Astrocyte of the cerebellum (primary cell): ENCODE measurements around the gene MDC1.

Source experiments
- DNase-seq: peaks from one replicate; pipeline ENCODE4 v3.0.0-alpha.2; 2011; ENCODE audit warnings: low read depth
- H3K4me3 ChIP-seq: 2 replicates; pipeline ENCODE4 v1.5.1; 2011; ENCODE audit warnings: mild to moderate bottlenecking, low read depth, low read length, moderate library complexity
- CTCF ChIP-seq: IDR thresholded peaks from 2 replicates; pipeline ENCODE4 v1.5.1; 2012; ENCODE audit warnings: low read length, low read depth, moderate library complexity, mild to moderate bottlenecking; ENCODE audit errors: missing control alignments
- in situ Hi-C: cut with HindIII; loops from 2 replicates; pipeline ENCODE4 v1.10.0; 2017; ENCODE audit warnings: low sequenced_read_pairs

The MDC1 gene

DNA sequence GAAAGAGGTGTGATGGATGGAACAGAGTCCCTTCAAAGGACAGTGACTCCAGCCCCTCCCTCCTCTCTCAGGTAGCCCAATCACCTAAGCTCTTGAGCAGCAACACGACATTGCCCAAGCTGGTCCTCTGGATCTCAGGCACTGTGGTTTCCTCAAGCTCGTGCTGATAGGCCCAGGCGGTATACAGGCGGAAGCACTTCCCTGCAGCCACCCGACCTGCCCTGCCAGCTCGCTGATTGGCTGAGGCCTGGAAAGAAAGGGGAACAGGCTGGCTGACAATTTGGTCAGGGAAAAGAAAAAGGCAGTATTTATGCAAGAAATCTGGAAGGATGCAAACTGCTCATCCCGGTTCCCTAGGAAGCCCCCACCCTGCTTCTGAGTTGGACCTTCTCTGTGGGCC lies 60.6 kb downstream of the MDC1 start:
- no peak for TF ChIP-seq CTCF
- in situ Hi-C loops: no loop called here
- no peak for DNase-seq
- H3K4me3 ChIP-seq: no peak overlapping the region

GRCh38 chr6:30655743-30656094 lies 61.4 kb downstream of the MDC1 start:
- TF ChIP-seq CTCF: no peak
- in situ Hi-C loops: no loop called here
- no peak for DNase-seq
- H3K4me3 ChIP-seq: no peak overlapping the region

DNA sequence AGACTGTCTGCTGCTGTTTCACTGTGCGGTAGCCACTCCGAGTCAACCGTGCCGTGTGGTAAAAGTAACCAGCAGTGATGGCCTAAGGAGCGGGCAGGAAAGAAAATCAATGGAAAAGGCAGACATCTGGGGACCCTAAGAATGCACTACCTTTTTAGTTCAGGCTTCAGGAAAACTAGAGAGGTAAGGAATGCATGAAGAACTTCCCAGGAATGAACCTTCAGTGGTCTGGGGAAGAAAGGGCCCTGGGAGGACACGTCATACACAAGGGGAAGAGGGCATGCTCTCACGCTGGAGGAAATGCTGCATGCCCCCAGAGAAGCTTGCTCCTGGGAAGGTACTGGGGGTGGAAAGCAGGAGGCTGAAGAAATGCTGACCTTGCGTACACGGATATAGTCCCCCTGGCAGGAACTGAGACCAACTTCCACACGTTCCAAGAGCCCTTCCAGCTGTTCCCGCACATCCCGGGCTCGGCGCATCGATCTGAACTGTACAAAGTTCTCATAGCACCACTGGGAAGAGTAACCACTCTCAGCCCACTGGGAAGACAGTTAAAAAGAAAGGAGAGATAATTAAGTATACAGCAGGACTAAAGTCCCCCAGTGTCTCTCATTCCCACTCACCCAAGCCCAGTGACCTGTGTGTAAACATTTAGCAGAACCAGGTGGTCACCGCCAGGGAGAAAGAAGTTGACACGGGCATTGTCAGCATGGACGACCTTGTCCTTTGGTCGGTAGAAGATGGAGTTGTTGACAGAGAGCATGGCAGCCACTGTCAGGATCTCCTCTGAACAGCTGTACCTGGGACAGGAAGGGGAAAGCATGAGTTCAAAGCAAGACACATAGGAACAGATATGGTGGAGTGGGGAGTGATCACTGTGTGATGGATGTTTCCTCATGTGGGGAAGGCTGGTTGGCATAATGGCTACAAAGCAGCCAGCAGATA lies 62.0 kb downstream of the MDC1 start:
- in situ Hi-C loops: no loop called here
- no peak for TF ChIP-seq CTCF
- no peak for DNase-seq
- H3K4me3 ChIP-seq: no peak overlapping the region

GRCh38 chr6:30651143-30651542 lies 65.9 kb downstream of the MDC1 start:
- in situ Hi-C loops: no loop called here
- no peak for TF ChIP-seq CTCF
- H3K4me3 ChIP-seq: no peak overlapping the region
- no peak for DNase-seq
